Measurements from ENCODE around the gene SIGLEC10. TPM values are rescaled to one million over a fixed set of nuclear protein-coding genes. Genes with fewer than 3 reads are reported as not detected.
"Not testable (repeated sequence)": the region's sequence is repeated elsewhere in the genome, so short reads cannot be mapped to it uniquely, and the experiment has no call there.

The SIGLEC10 gene
- total and polyA plus RNA-seq, 2 of the 4 experiments (the other 2 are of a cell fraction), result not detected

- H2AFZ ChIP-seq (replicated peaks; ENCODE audit: low read length, poor library complexity); H3K23ac ChIP-seq (ENCODE audit: low read depth, low read length); H3K18ac ChIP-seq (ENCODE audit: low read depth, low read length); H3K56ac ChIP-seq (ENCODE audit: extremely low read depth, insufficient read depth, low read length); H2AK5ac ChIP-seq (ENCODE audit: low read depth, low read length); H3K36me3 ChIP-seq (ENCODE audit: control insufficient read depth, insufficient read depth, low read length); H2BK15ac ChIP-seq (ENCODE audit: low read depth, low read length); H2BK120ac ChIP-seq (ENCODE audit: low read depth, low read length); DNase-seq; H3K4ac ChIP-seq (ENCODE audit: low read depth, low read length); H2BK20ac ChIP-seq (ENCODE audit: low read depth, low read length); dilution Hi-C loops (cut with HindIII; ENCODE audit: low sequenced_read_pairs, unreplicated experiment); H2AK9ac ChIP-seq (replicated peaks; ENCODE audit: low read depth, low read length, poor library complexity); BruUV-seq (replicated peaks); ATAC-seq (ENCODE audit: low read depth); H3K14ac ChIP-seq (replicated peaks; ENCODE audit: low read depth, low read length); H4K91ac ChIP-seq (ENCODE audit: insufficient read depth, low read depth, low read length); in situ Hi-C loops (cut with MboI; ENCODE audit: low sequenced_read_pairs); H3K79me1 ChIP-seq (ENCODE audit: low read depth in 1 of 2, low read length in 2 of 2); H3K4me3 ChIP-seq (ENCODE audit: insufficient read depth, low read depth, low read length); H3K9me1 ChIP-seq (ENCODE audit: insufficient read depth, low read length); H3K9ac ChIP-seq (ENCODE audit: low read depth, low read length); H3K27ac ChIP-seq (ENCODE audit: insufficient read depth, low read length); POLR2A ChIA-PET (ENCODE audit: unreplicated experiment); H4K5ac ChIP-seq (ENCODE audit: low read depth, low read length); H4K20me1 ChIP-seq (ENCODE audit: insufficient read depth, low read length); CTCF ChIA-PET; H4K8ac ChIP-seq (ENCODE audit: low read depth in 2 of 2, low read length in 2 of 2); H3K27me3 ChIP-seq (ENCODE audit: control insufficient read depth, insufficient read depth, low read length); H2BK5ac ChIP-seq (ENCODE audit: low read depth, low read length, poor library complexity, severe bottlenecking); H3K4me2 ChIP-seq (ENCODE audit: low read depth, low read length); H3K9me3 ChIP-seq (ENCODE audit: control insufficient read depth, insufficient read depth, low read length); H3K4me1 ChIP-seq (ENCODE audit: control insufficient read depth, insufficient read depth, low read length): not testable (repeated sequence)
- 64% methylated on average over 2 of the region's 11 CpGs; no CpG with 5 or more reads in 1 of the 2 experiments for WGBS, 2 experiments (ENCODE audit: extremely low coverage in 2 of 2, insufficient read length in 1 of 2)
- intact Hi-C loops (cut with micrococcal nuclease), result loop anchor here (5.0 kb wide), 2 partner anchors 83 to 132 kb away; no protein-coding TSS in a partner anchor
Measured at GRCh38 chr19:51420511-51420910, 3.1 kb upstream of the SIGLEC10 start.

Data from IMR-90 (cell line).